ENCODE results near the gene WFDC8.
A peak's percentile ranks its signal among the peaks of the same experiment; 100 is the strongest.
"Not testable (repeated sequence)": the region's sequence is repeated elsewhere in the genome, so short reads cannot be mapped to it uniquely, and the experiment has no call there.

The WFDC8 gene

DNA sequence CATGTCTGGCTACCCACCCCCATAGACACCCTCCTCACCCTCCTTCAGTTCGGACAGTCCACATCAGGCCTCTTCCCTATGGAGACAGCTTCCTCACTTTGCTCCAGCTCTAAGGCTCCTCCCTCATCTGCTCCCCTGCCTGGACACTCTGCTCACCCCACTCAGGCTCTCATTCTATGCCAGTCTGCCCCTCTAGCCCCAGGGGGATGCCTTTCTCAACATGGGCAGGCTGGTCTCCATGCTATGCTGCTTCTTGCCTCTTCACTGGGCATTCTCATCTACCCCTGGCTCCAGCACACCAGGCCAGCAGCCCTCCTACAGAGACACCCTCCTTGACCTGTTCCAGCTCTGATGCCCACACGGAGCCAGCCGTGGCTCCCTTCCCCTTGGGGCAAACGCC, at the start of gene WFDC8:
TSS of gene WFDC8 (minus strand) at position 101 of the 400 bp plus-strand sequence. CDS start at position 64, 37 bp downstream.
- DNase-seq (ENCODE audit: low read depth in 2 of 2): no peak

DNA sequence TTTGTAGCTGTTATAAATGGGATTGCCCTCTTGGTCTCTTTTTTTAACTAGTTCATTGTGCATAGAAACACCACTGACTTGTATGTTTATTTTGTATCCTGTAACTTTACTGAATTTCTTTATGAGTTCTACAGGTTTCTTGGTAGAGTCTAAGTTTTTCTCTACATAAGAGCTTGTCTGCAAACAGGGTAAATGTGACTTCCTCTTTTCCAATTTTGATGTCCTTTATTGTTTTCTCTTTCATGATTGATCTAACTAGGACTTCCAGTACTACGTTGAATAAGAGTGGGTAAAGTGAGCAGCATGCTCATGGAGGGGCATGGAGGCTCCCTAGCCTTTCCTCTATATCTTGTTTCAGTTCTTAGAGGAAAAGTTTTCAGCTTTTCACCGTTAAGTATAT, 47.5 kb upstream of the WFDC8 start:
- DNase-seq (ENCODE audit: low read depth in 2 of 2): no peak

GRCh38 chr20:45621593-45621992, 42.5 kb upstream of the WFDC8 start:
- no peak for DNase-seq (ENCODE audit: low read depth in 2 of 2)

DNA sequence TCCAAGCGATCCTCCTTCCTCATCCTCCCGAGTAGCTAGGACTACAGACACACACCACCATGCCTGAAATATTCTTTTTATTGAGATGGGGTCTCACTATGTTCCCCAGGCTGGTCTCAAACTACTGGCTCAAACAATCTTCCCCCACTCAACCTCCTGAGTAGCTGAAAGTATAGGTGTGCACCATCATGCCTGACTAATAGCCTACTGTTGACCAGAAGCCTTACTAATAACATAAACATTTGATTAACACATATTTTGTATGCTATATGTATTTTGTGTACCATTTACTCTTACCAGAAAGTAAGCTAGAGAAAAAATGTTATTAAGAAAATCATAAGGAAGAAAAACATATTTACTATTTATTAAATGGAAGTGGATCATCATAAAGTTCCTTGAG, 38.5 kb upstream of the WFDC8 start:
- DNase-seq (ENCODE audit: low read depth in 2 of 2): no peak

DNA sequence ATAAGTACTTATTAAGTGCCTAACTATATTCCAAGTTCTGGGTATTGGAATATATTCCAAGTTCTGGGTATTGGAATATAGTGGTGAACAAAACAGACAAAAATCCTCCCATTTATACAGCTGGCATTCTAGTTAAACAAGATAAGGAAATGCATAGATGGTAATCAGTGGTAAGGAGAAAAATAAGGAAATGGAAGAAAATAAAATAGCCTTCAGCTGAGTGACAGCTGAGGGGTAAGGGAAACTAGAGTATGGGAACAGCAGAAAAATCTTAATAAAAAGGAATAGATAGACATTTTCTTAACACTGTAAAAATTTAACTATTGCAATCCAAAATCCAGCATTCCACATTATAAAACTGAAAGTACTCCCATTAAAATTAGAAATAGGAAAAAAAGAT, 33.2 kb upstream of the WFDC8 start:
- no peak for DNase-seq (ENCODE audit: low read depth in 2 of 2)

- peak; percentile 79 to 81 for DNase-seq (ENCODE audit: low read depth in 2 of 2)
Measured at GRCh38 chr20:45611054-45611453, 32.0 kb upstream of the WFDC8 start.

DNA sequence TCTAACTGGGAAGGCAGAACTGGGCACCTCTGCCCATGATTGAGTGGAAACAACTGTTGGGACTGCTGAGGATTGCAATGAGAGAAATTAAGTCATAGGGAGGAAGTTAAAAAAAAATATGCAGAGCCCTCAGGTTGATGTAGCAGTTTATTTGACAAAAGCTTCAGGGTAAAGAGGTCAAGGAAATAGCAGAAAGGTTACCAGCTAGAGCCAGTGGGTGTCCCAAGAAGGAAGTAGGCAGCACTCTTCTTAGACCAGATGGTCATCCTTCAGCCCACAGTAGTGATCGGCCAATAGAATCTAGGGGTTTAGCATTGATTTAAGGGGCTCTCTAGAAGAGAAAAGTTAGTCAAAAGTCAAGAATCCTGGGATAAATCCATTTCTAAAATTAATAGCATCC, 28.7 kb upstream of the WFDC8 start:
- no peak for DNase-seq (ENCODE audit: low read depth in 2 of 2)

DNA sequence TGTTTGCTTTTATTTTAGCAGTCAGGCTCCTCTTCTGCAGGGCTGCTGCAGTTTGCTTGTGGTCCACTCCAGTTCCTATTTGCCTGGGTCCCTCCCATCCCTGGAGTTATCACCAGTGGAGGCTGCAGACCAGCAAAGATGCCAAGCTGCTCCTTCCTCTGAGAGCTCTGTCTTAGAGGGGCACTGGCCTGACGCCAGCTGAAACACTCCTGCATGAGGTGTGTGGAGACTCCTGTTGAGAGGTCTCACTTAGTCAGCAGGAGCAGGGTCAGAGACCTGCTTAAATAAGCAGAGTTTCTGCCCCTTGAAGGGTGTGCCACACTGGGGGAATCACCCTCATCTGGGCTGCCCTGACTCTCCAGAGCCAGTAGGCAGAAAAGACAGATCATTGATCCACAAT, 16.2 kb upstream of the WFDC8 start:
- DNase-seq (ENCODE audit: low read depth in 2 of 2): no peak

- DNase-seq (ENCODE audit: low read depth in 2 of 2): no peak
Measured at GRCh38 chr20:45593498-45593897, 14.4 kb upstream of the WFDC8 start.

GRCh38 chr20:45592574-45593189, 13.6 kb upstream of the WFDC8 start:
- peak; percentile 16 to 24 for DNase-seq (ENCODE audit: low read depth in 2 of 2)

GRCh38 chr20:45589725-45590124, 10.6 kb upstream of the WFDC8 start:
- DNase-seq (ENCODE audit: low read depth in 2 of 2): no peak

GRCh38 chr20:45588800-45589199, 9.7 kb upstream of the WFDC8 start:
- DNase-seq (ENCODE audit: low read depth in 2 of 2): no peak

GRCh38 chr20:45585986-45586385, 6.9 kb upstream of the WFDC8 start:
- not testable (repeated sequence) for DNase-seq (ENCODE audit: low read depth in 2 of 2)

DNA sequence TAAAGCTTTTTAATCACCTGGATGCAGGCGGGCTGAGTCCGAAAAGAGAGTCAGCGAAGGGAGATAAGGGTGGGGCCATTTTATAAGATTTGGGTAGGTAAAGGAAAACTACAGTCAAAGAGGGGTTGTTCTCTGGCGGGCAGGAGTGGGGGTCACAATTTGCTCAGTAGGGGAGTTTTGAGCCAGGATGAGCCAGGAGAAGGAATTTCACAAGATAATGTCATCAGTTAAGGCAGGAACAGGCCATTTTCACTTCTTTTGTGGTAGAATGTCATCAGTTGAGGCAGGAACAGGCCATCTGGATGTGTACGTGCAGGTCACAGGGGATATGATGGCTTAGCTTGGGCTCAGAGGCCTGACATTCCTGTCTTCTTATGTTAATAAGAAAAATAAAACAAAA, 5.2 kb upstream of the WFDC8 start:
- DNase-seq (ENCODE audit: low read depth in 2 of 2): not testable (repeated sequence)

GRCh38 chr20:45583502-45583901, 4.4 kb upstream of the WFDC8 start:
- no peak for DNase-seq (ENCODE audit: low read depth in 2 of 2)

- no peak for DNase-seq (ENCODE audit: low read depth in 2 of 2)
Measured at GRCh38 chr20:45581702-45582101, 2.6 kb upstream of the WFDC8 start.

- no peak for DNase-seq (ENCODE audit: low read depth in 2 of 2)
Measured at GRCh38 chr20:45578231-45578630, 853 bp downstream of the WFDC8 start.

- DNase-seq (ENCODE audit: low read depth in 2 of 2): no peak
Measured at GRCh38 chr20:45576995-45577394, 2.1 kb downstream of the WFDC8 start.

DNA sequence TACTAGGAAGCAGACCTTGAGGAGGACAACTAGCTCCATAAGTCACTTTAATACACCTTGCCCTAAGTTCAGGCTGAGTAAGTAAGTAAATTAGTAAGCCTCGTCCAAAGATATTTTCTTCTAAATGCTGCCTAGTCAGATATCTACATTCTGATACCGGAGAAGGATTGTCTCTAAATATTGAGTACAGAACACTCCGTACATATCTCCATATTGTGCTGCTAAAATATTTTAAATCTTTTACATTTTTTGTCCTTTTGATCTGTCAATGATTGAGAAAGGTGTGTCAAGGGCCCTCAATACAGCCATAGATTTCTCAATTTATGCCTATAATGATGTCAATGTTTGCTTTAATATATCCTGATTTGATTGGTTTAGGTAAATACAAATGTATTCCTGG, 3.2 kb downstream of the WFDC8 start:
- no peak for DNase-seq (ENCODE audit: low read depth in 2 of 2)

- not testable (repeated sequence) for DNase-seq (ENCODE audit: low read depth in 2 of 2)
Measured at GRCh38 chr20:45569650-45570049, 9.4 kb downstream of the WFDC8 start.

DNA sequence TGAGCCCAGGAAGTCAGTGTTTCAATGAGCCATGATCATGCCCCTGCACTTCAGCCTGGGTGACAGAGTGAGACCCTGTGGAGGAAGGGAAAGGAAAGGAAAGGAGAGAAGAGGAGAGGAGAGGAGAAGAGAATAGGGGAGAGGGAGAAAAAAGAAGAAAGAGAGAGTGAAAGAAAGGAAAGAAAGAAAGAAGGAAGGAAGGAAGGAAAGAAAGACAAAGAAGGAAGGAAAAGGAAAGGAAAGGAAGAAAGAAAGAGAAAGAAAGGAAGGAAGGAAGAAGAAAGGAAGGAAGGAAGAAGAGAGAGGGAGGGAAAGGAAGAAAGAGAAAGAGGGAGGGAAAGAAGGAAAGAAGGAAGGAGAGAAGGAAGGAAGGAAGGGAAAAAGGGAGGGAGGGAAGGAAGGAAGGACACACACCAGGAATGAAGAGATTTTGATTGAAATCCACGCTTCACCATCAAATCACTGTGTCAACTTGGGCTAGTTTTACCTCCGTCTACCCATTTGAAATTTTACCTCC, 14.3 kb downstream of the WFDC8 start:
- no peak for DNase-seq (ENCODE audit: low read depth in 2 of 2)

DNA sequence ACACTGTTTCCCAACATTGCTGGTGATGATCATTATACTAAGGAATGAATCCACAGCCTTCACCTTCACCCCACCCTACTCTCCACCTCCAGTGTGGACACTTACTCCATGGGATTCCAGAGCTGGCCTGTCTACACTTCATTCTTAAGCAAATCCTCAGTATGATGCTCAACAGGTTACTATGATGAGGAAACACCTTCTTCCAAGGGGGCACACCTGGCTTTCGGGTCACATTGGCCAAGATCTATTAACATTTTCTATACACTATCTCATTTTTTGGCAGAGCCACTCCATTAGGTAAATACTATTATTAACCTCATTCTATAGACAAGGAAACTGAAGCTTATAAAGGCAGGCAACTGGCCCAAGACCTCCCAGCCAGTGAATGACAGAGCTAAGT, 23.9 kb downstream of the WFDC8 start:
- no peak for DNase-seq (ENCODE audit: low read depth in 2 of 2)

- no peak for DNase-seq (ENCODE audit: low read depth in 2 of 2)
Measured at GRCh38 chr20:45552456-45552855, 26.6 kb downstream of the WFDC8 start.

DNA sequence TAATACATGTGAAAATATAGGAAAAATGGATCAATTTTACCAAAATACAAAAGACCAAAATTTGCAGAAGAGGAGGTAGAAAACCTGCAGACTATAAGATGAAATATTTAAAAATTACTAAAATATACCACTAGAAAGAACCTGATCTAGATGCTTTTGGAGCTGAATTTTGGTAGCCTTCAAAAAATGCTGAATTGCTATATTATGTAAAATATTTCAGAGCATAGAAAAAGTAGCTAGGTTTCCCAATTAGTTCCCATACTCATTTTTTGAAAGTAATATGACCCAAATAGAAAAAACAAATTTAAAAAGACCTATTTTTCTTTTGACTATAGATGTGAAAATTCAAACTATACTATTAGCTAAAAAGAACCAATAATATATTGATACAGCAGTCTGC, 28.3 kb downstream of the WFDC8 start:
- no peak for DNase-seq (ENCODE audit: low read depth in 2 of 2)
